ENCODE results near the gene EPB41L1.
A peak's percentile ranks its signal among the peaks of the same experiment; 100 is the strongest.

EPB41L1 gene

GRCh38 chr20:36206068-36206467 is 51.5 kb downstream of the EPB41L1 start:
- in situ Hi-C loops (cut with HindIII; ENCODE audit: low pct_ligation_motif_present, low pct_unique_long_range_greater_than_20kb, low sequenced_read_pairs), result no loop called here
- no peak for DNase-seq

GRCh38 chr20:36206641-36207040 is 52.1 kb downstream of the EPB41L1 start:
- DNase-seq, result no peak
- in situ Hi-C loops (cut with HindIII; ENCODE audit: low pct_ligation_motif_present, low pct_unique_long_range_greater_than_20kb, low sequenced_read_pairs), result no loop called here

- in situ Hi-C loops (cut with HindIII; ENCODE audit: low pct_ligation_motif_present, low pct_unique_long_range_greater_than_20kb, low sequenced_read_pairs), result no loop called here
- DNase-seq, result no peak
These were observed 53.1 kb downstream of the EPB41L1 start for GRCh38 chr20:36207602-36208001.

GRCh38 chr20:36208257-36208656 is 53.7 kb downstream of the EPB41L1 start:
- in situ Hi-C loops (cut with HindIII; ENCODE audit: low pct_ligation_motif_present, low pct_unique_long_range_greater_than_20kb, low sequenced_read_pairs), result no loop called here
- DNase-seq, result no peak

GRCh38 chr20:36210436-36211021 is 56.0 kb downstream of the EPB41L1 start:
- peak; percentile 49 for DNase-seq
- in situ Hi-C loops (cut with HindIII; ENCODE audit: low pct_ligation_motif_present, low pct_unique_long_range_greater_than_20kb, low sequenced_read_pairs), result no loop called here

GRCh38 chr20:36213362-36213761 is 58.8 kb downstream of the EPB41L1 start:
- no peak for DNase-seq
- in situ Hi-C loops (cut with HindIII; ENCODE audit: low pct_ligation_motif_present, low pct_unique_long_range_greater_than_20kb, low sequenced_read_pairs), result no loop called here

- in situ Hi-C loops (cut with HindIII; ENCODE audit: low pct_ligation_motif_present, low pct_unique_long_range_greater_than_20kb, low sequenced_read_pairs), result no loop called here
- peak; percentile 13 for DNase-seq
These were observed 60.2 kb downstream of the EPB41L1 start for GRCh38 chr20:36214684-36215256.

- no peak for DNase-seq
- in situ Hi-C loops (cut with HindIII; ENCODE audit: low pct_ligation_motif_present, low pct_unique_long_range_greater_than_20kb, low sequenced_read_pairs), result no loop called here
These were observed 61.2 kb downstream of the EPB41L1 start for GRCh38 chr20:36215778-36216177.

- DNase-seq, result no peak
- in situ Hi-C loops (cut with HindIII; ENCODE audit: low pct_ligation_motif_present, low pct_unique_long_range_greater_than_20kb, low sequenced_read_pairs), result no loop called here
These were observed 61.9 kb downstream of the EPB41L1 start for GRCh38 chr20:36216314-36217025.

GRCh38 chr20:36217226-36217625 is 62.7 kb downstream of the EPB41L1 start:
- no peak for DNase-seq
- in situ Hi-C loops (cut with HindIII; ENCODE audit: low pct_ligation_motif_present, low pct_unique_long_range_greater_than_20kb, low sequenced_read_pairs), result no loop called here

GRCh38 chr20:36218380-36219064 is 64.0 kb downstream of the EPB41L1 start:
- no peak for DNase-seq
- in situ Hi-C loops (cut with HindIII; ENCODE audit: low pct_ligation_motif_present, low pct_unique_long_range_greater_than_20kb, low sequenced_read_pairs), result no loop called here

- no peak for DNase-seq
- in situ Hi-C loops (cut with HindIII; ENCODE audit: low pct_ligation_motif_present, low pct_unique_long_range_greater_than_20kb, low sequenced_read_pairs), result no loop called here
These were observed 65.2 kb downstream of the EPB41L1 start for GRCh38 chr20:36219671-36220220.

- DNase-seq, result no peak
- in situ Hi-C loops (cut with HindIII; ENCODE audit: low pct_ligation_motif_present, low pct_unique_long_range_greater_than_20kb, low sequenced_read_pairs), result no loop called here
These were observed 71.1 kb downstream of the EPB41L1 start for GRCh38 chr20:36225666-36226065.

GRCh38 chr20:36228770-36229169 is 74.2 kb downstream of the EPB41L1 start:
- DNase-seq, result no peak
- in situ Hi-C loops (cut with HindIII; ENCODE audit: low pct_ligation_motif_present, low pct_unique_long_range_greater_than_20kb, low sequenced_read_pairs), result no loop called here

- DNase-seq, result no peak
- in situ Hi-C loops (cut with HindIII; ENCODE audit: low pct_ligation_motif_present, low pct_unique_long_range_greater_than_20kb, low sequenced_read_pairs), result no loop called here
These were observed 75.5 kb downstream of the EPB41L1 start for GRCh38 chr20:36230019-36230418.

- DNase-seq, result no peak
- in situ Hi-C loops (cut with HindIII; ENCODE audit: low pct_ligation_motif_present, low pct_unique_long_range_greater_than_20kb, low sequenced_read_pairs), result no loop called here
These were observed 76.8 kb downstream of the EPB41L1 start for GRCh38 chr20:36231331-36231730.

- DNase-seq, result no peak
- in situ Hi-C loops (cut with HindIII; ENCODE audit: low pct_ligation_motif_present, low pct_unique_long_range_greater_than_20kb, low sequenced_read_pairs), result no loop called here
These were observed 80.3 kb downstream of the EPB41L1 start for GRCh38 chr20:36234771-36235320.

- DNase-seq, result peak; percentile 73
- in situ Hi-C loops (cut with HindIII; ENCODE audit: low pct_ligation_motif_present, low pct_unique_long_range_greater_than_20kb, low sequenced_read_pairs), result no loop called here
These were observed 81.6 kb downstream of the EPB41L1 start, which contains the start of gene AAR2 for GRCh38 chr20:36235892-36236785. Gene AAR2 (plus strand): TSS chr20:36236478. CDS start chr20:36239869, 3,391 bp downstream.

All from ACHN (cell line).